Measurements from ENCODE around the gene PGM2L1. TPM values are rescaled to one million over a fixed set of nuclear protein-coding genes. Genes with fewer than 3 reads are reported as not detected.

PGM2L1 gene
- total RNA-seq, result 10 to 100 TPM; 12.0 to 16.1 TPM
- polyA plus RNA-seq (2013, experiment 1 of 2), result 11.1 TPM
- 11.6 TPM for polyA plus RNA-seq (2013, experiment 2 of 2)
- long read RNA-seq, experiment 1, partial matches to known transcripts, result 0 of 7 reads
- long read RNA-seq, experiment 1, other reads (novel, unspliced or antisense), result 7 of 7 reads
- long read RNA-seq, experiment 2, full-length matches to known transcripts, result 12 of 20 reads
- long read RNA-seq, experiment 2, partial matches to known transcripts, result 1 of 20 reads
- long read RNA-seq, experiment 2, other reads (novel, unspliced or antisense), result 7 of 20 reads
- long read RNA-seq, experiment 3, full-length matches to known transcripts, result 98 of 105 reads
- long read RNA-seq, experiment 3, partial matches to known transcripts, result 0 of 105 reads
- long read RNA-seq, experiment 3, other reads (novel, unspliced or antisense), result 7 of 105 reads
- long read RNA-seq, experiment 4, full-length matches to known transcripts, result 16 of 25 reads
- long read RNA-seq, experiment 4, partial matches to known transcripts, result 8 of 25 reads
- long read RNA-seq, experiment 4, other reads (novel, unspliced or antisense), result 1 of 25 reads

DNA sequence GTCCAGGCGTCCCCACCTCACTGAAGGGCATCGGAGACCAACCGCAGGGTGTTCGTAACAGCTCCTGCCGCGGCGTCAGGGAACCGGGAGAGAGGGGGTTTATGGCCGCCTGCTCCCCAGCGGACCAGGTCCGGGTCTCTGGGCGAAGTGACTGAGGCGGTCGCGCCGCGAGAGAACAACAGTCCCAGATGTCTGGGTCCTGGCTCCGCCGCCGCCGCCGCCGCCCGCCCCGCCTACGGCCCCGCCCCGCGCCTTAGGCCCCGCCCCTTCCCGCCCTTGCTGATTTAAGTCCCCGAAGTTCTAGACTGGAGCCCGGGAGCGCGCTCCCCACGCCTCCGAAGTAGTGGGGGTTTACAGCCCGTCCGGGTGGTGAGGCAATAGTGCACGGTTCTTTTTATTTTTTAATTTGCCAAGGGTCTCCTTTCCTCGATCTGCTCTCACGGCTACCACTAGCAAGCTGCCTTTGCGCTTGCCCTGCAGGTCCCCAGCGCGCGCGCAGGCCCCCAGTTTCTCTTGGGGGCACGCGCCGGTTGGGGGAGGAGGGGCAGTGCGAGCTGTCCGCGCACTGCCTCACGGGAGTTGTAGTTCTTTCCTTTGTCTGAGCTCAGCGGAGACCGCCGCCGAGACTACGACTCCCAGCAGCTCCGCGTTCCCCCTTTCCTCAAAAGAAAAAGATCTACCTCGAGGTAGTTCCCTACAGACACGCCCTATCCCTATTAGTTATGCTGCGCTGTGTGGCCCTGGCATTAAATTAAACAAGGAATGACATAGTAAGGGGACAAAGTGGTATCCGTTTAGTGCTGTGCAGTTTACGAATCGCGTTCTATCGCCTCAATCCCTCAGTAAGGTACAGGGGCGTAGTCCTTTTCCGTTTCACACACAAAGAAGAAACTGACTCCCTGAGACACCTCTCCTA is at the start of gene PGM2L1:
TSS of gene PGM2L1 (minus strand) at position 190 of the 916 bp plus-strand sequence. CDS start 272 bp downstream, outside the sequence.
- Histone ChIP-seq H3K4me3 (ENCODE audit: low read length) (peak within 1 kb of the TSS; percentile 85), H3K4me1 (ENCODE audit: control insufficient read depth, insufficient read depth, low read length) (no peaks in the 10 kb centered on the region), H3K36me3 (ENCODE audit: control insufficient read depth, insufficient read depth, low read length) (no peaks in the 10 kb centered on the region), H3K27me3 (ENCODE audit: control insufficient read depth, insufficient read depth, low read length, poor library complexity, severe bottlenecking) (no peaks in the 10 kb centered on the region), H3K9ac (ENCODE audit: extremely low read depth, low read length, poor library complexity, severe bottlenecking) (peak within 1 kb of the TSS; percentile 77), H3K9me3 (ENCODE audit: control insufficient read depth, low read length) (no peaks in the 10 kb centered on the region), H3K27ac (ENCODE audit: low read depth, low read length) (peak within 1 kb of the TSS; percentile 86)
- H3K27me3 Mint-ChIP-seq (ENCODE audit: insufficient read depth), result no peaks in the 10 kb centered on the region
- peaks cover 2% of the 10 kb centered on the region for H3K4me1 Mint-ChIP-seq
- 1 to 8% methylated on average over 16 to 71 of the region's 71 CpGs for WGBS, 2 experiments (ENCODE audit: insufficient coverage in 1 of 2, insufficient read length in 1 of 2)
- DNase-seq, result peak; percentile 96
- H3K36me3 Mint-ChIP-seq (ENCODE audit: low read depth), result peaks cover 2% of the 10 kb centered on the region
- peak within 1 kb of the TSS; percentile 100 for H3K27ac Mint-ChIP-seq
- no peaks in the 10 kb centered on the region for H3K9me3 Mint-ChIP-seq
- H3K4me3 Mint-ChIP-seq, result peak within 1 kb of the TSS; percentile 98
- TF ChIP-seq, protein P1, sequence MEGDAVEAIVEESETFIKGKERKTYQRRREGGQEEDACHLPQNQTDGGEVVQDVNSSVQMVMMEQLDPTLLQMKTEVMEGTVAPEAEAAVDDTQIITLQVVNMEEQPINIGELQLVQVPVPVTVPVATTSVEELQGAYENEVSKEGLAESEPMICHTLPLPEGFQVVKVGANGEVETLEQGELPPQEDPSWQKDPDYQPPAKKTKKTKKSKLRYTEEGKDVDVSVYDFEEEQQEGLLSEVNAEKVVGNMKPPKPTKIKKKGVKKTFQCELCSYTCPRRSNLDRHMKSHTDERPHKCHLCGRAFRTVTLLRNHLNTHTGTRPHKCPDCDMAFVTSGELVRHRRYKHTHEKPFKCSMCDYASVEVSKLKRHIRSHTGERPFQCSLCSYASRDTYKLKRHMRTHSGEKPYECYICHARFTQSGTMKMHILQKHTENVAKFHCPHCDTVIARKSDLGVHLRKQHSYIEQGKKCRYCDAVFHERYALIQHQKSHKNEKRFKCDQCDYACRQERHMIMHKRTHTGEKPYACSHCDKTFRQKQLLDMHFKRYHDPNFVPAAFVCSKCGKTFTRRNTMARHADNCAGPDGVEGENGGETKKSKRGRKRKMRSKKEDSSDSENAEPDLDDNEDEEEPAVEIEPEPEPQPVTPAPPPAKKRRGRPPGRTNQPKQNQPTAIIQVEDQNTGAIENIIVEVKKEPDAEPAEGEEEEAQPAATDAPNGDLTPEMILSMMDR (conservative IDR thresholded peaks at IDR 0.05), result no peak

GRCh38 chr11:74447720-74448119 is 49.5 kb upstream of the PGM2L1 start:
- Histone ChIP-seq H3K27ac (ENCODE audit: low read depth, low read length) (no peak overlapping the region), H3K4me1 (ENCODE audit: control insufficient read depth, insufficient read depth, low read length) (peaks cover 10% of the 10 kb centered on the region), H3K9me3 (ENCODE audit: control insufficient read depth, low read length) (no peaks in the 10 kb centered on the region), H3K36me3 (ENCODE audit: control insufficient read depth, insufficient read depth, low read length) (no peaks in the 10 kb centered on the region), H3K27me3 (ENCODE audit: control insufficient read depth, insufficient read depth, low read length, poor library complexity, severe bottlenecking) (no peaks in the 10 kb centered on the region), H3K9ac (ENCODE audit: extremely low read depth, low read length, poor library complexity, severe bottlenecking) (no peak overlapping the region), H3K4me3 (ENCODE audit: low read length) (no peak overlapping the region)
- Mint-ChIP-seq H3K27ac (no peak overlapping the region), H3K36me3 (ENCODE audit: low read depth) (no peaks in the 10 kb centered on the region), H3K9me3 (no peaks in the 10 kb centered on the region), H3K27me3 (ENCODE audit: insufficient read depth) (no peaks in the 10 kb centered on the region), H3K4me3 (no peak overlapping the region), H3K4me1 (peaks cover 28% of the 10 kb centered on the region)
- DNase-seq, result no peak
- TF ChIP-seq, protein P1 (conservative IDR thresholded peaks at IDR 0.05), result no peak

DNA sequence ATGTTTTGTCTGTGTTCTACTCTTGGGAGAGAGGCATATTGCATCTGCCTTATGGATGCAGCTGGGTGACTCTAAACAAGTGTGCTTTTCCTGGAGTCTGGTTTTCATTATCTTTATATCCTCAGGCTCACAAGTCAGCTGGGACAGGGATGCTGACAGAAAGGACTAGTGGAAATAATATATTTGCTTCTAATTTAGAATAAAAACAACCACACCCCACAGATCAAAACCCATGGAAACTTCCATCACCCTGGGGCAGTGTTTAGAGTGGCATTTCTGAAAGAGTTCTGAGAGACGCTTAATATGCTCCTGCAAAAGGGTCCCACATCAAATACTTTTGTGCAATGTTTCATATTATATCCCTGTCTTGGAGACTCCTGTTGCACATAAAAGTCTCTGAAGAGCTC is 48.3 kb upstream of the PGM2L1 start:
- Mint-ChIP-seq H3K36me3 (ENCODE audit: low read depth) (no peaks in the 10 kb centered on the region), H3K4me3 (no peak overlapping the region), H3K9me3 (no peaks in the 10 kb centered on the region), H3K27ac (no peak overlapping the region), H3K27me3 (ENCODE audit: insufficient read depth) (no peaks in the 10 kb centered on the region), H3K4me1 (peaks cover 35% of the 10 kb centered on the region)
- Histone ChIP-seq H3K9me3 (ENCODE audit: control insufficient read depth, low read length) (no peaks in the 10 kb centered on the region), H3K27me3 (ENCODE audit: control insufficient read depth, insufficient read depth, low read length, poor library complexity, severe bottlenecking) (no peaks in the 10 kb centered on the region), H3K9ac (ENCODE audit: extremely low read depth, low read length, poor library complexity, severe bottlenecking) (no peak overlapping the region), H3K4me3 (ENCODE audit: low read length) (no peak overlapping the region), H3K4me1 (ENCODE audit: control insufficient read depth, insufficient read depth, low read length) (peaks cover 10% of the 10 kb centered on the region), H3K27ac (ENCODE audit: low read depth, low read length) (no peak overlapping the region), H3K36me3 (ENCODE audit: control insufficient read depth, insufficient read depth, low read length) (no peaks in the 10 kb centered on the region)
- TF ChIP-seq, protein P1 (conservative IDR thresholded peaks at IDR 0.05), result no peak
- WGBS, 2 experiments (ENCODE audit: insufficient coverage in 1 of 2, insufficient read length in 1 of 2), result 83 to 94% methylated on average over 1 of the region's 1 CpG
- no peak for DNase-seq

Measured in endodermal cell (in vitro differentiated cells).